Measurements from ENCODE around the gene HCLS1.

The HCLS1 gene

GRCh38 chr3:121660356-121661171 is at the start of gene HCLS1:
Gene HCLS1, minus strand, starts transcription at chr3:121660903. Its CDS starts 2,556 bp downstream, at chr3:121658347.
- no peak for TF ChIP-seq FOXA1 (IDR thresholded peaks at IDR 0.05)
- TF ChIP-seq SP1 (IDR thresholded peaks at IDR 0.05) = no peak
- no peak for TF ChIP-seq HDGF (IDR thresholded peaks at IDR 0.05; ENCODE audit: borderline replicate concordance)
- TF ChIP-seq CTBP1 (IDR thresholded peaks at IDR 0.05; ENCODE audit: borderline replicate concordance) = no peak
- no peak for TF ChIP-seq LEF1 (IDR thresholded peaks at IDR 0.05; ENCODE audit: borderline replicate concordance)
- no peak for TF ChIP-seq FOXM1 (IDR thresholded peaks at IDR 0.05; ENCODE audit: borderline replicate concordance)
- no peak for TF ChIP-seq NFRKB (IDR thresholded peaks at IDR 0.05)
- no peak for TF ChIP-seq BHLHE40 (IDR thresholded peaks at IDR 0.05; ENCODE audit: borderline replicate concordance)
- TF ChIP-seq TARDBP (IDR thresholded peaks at IDR 0.05) = no peak
- TF ChIP-seq ARNT (IDR thresholded peaks at IDR 0.05) = no peak
- TF ChIP-seq ZNF384 (IDR thresholded peaks at IDR 0.05) = no peak
- no peak for TF ChIP-seq L3MBTL2 (conservative IDR thresholded peaks at IDR 0.05)
- TF ChIP-seq ELF4 (IDR thresholded peaks at IDR 0.05) = no peak
- TF ChIP-seq PKNOX1 (IDR thresholded peaks at IDR 0.05) = no peak
- no peak for TF ChIP-seq SUZ12 (IDR thresholded peaks at IDR 0.05)
- TF ChIP-seq FOXK2 (IDR thresholded peaks at IDR 0.05) = no peak
- ChIA-PET POLR2A (no interaction called here), CTCF (no interaction called here)
- DNase-seq (ENCODE audit: extremely low spot score) = no peak

GRCh38 chr3:121710347-121710746 is 49.6 kb upstream of the HCLS1 start:
- CTCF ChIA-PET = no interaction called here
- no peak for TF ChIP-seq ZNF384 (IDR thresholded peaks at IDR 0.05)
- TF ChIP-seq L3MBTL2 (conservative IDR thresholded peaks at IDR 0.05) = no peak
- TF ChIP-seq SUZ12 (IDR thresholded peaks at IDR 0.05) = no peak
- no peak for TF ChIP-seq FOXM1 (IDR thresholded peaks at IDR 0.05; ENCODE audit: borderline replicate concordance)
- no peak for TF ChIP-seq LEF1 (IDR thresholded peaks at IDR 0.05; ENCODE audit: borderline replicate concordance)
- TF ChIP-seq HDGF (IDR thresholded peaks at IDR 0.05; ENCODE audit: borderline replicate concordance) = no peak
- no peak for TF ChIP-seq CTBP1 (IDR thresholded peaks at IDR 0.05; ENCODE audit: borderline replicate concordance)
- no peak for TF ChIP-seq FOXA1 (IDR thresholded peaks at IDR 0.05)
- TF ChIP-seq NFRKB (IDR thresholded peaks at IDR 0.05) = no peak
- no peak for TF ChIP-seq PKNOX1 (IDR thresholded peaks at IDR 0.05)
- POLR2A ChIA-PET = no interaction called here
- DNase-seq (ENCODE audit: extremely low spot score) = no peak

GRCh38 chr3:121707531-121708273 is 47.0 kb upstream of the HCLS1 start:
- no peak for TF ChIP-seq ELF4 (IDR thresholded peaks at IDR 0.05)
- peak; percentile 63; the same call in 1 of the 2 replicates for TF ChIP-seq ZNF384 (IDR thresholded peaks at IDR 0.05)
- ChIA-PET CTCF (no interaction called here), POLR2A (no interaction called here)
- DNase-seq (ENCODE audit: extremely low spot score) = no peak

GRCh38 chr3:121705541-121705940 is 44.8 kb upstream of the HCLS1 start:
- DNase-seq (ENCODE audit: extremely low spot score) = no peak
- TF ChIP-seq BHLHE40 (IDR thresholded peaks at IDR 0.05; ENCODE audit: borderline replicate concordance) = no peak
- TF ChIP-seq ZNF384 (IDR thresholded peaks at IDR 0.05) = no peak
- no peak for TF ChIP-seq SP1 (IDR thresholded peaks at IDR 0.05)
- ChIA-PET POLR2A (no interaction called here), CTCF (no interaction called here)

- POLR2A ChIA-PET = no interaction called here
- CTCF ChIA-PET = no interaction called here
- no peak for DNase-seq (ENCODE audit: extremely low spot score)
- TF ChIP-seq CTBP1 (IDR thresholded peaks at IDR 0.05; ENCODE audit: borderline replicate concordance) (no peak), BHLHE40 (IDR thresholded peaks at IDR 0.05; ENCODE audit: borderline replicate concordance) (no peak), FOXA1 (IDR thresholded peaks at IDR 0.05) (no peak), SP1 (IDR thresholded peaks at IDR 0.05) (no peak), PKNOX1 (IDR thresholded peaks at IDR 0.05) (no peak), ELF4 (IDR thresholded peaks at IDR 0.05) (no peak), HDGF (IDR thresholded peaks at IDR 0.05; ENCODE audit: borderline replicate concordance) (no peak), FOXM1 (IDR thresholded peaks at IDR 0.05; ENCODE audit: borderline replicate concordance) (no peak), FOXK2 (IDR thresholded peaks at IDR 0.05) (no peak), TARDBP (IDR thresholded peaks at IDR 0.05) (no peak), LEF1 (IDR thresholded peaks at IDR 0.05; ENCODE audit: borderline replicate concordance) (no peak), ZNF384 (IDR thresholded peaks at IDR 0.05) (no peak)
Observed at GRCh38 chr3:121703973-121704372, 43.3 kb upstream of the HCLS1 start.

GRCh38 chr3:121698901-121699300 is 38.2 kb upstream of the HCLS1 start:
- DNase-seq (ENCODE audit: extremely low spot score) = no peak
- ChIA-PET CTCF (no interaction called here), POLR2A (no interaction called here)
- TF ChIP-seq ELF4 (IDR thresholded peaks at IDR 0.05) = no peak
- no peak for TF ChIP-seq ZNF384 (IDR thresholded peaks at IDR 0.05)
- no peak for TF ChIP-seq SP1 (IDR thresholded peaks at IDR 0.05)
- TF ChIP-seq SUZ12 (IDR thresholded peaks at IDR 0.05) = no peak
- no peak for TF ChIP-seq HDGF (IDR thresholded peaks at IDR 0.05; ENCODE audit: borderline replicate concordance)
- TF ChIP-seq CTBP1 (IDR thresholded peaks at IDR 0.05; ENCODE audit: borderline replicate concordance) = no peak
- TF ChIP-seq FOXM1 (IDR thresholded peaks at IDR 0.05; ENCODE audit: borderline replicate concordance) = no peak
- TF ChIP-seq FOXA1 (IDR thresholded peaks at IDR 0.05) = no peak
- no peak for TF ChIP-seq TARDBP (IDR thresholded peaks at IDR 0.05)
- TF ChIP-seq BHLHE40 (IDR thresholded peaks at IDR 0.05; ENCODE audit: borderline replicate concordance) = no peak
- TF ChIP-seq ARNT (IDR thresholded peaks at IDR 0.05) = no peak

Measured in HEK293T (cell line).